Stimulated activated CD4-positive, alpha-beta T cell treated with anti-CD3 and anti-CD28 coated beads, TNF-alpha, amount 100 ng/mL, for 1 hour (primary cell): ENCODE measurements around the gene CNPY1.

Experiments
- DNase-seq, 3 donors: peaks; one replicate each; pipeline ENCODE4 v3.0.0-alpha.2; 2020; ENCODE audit warnings: low read depth in 3 of 3, low spot score in 1 of 3

Gene CNPY1

GRCh38 chr7:155513543-155514285, 32.6 kb downstream of the CNPY1 start:
- no peak for DNase-seq

DNA sequence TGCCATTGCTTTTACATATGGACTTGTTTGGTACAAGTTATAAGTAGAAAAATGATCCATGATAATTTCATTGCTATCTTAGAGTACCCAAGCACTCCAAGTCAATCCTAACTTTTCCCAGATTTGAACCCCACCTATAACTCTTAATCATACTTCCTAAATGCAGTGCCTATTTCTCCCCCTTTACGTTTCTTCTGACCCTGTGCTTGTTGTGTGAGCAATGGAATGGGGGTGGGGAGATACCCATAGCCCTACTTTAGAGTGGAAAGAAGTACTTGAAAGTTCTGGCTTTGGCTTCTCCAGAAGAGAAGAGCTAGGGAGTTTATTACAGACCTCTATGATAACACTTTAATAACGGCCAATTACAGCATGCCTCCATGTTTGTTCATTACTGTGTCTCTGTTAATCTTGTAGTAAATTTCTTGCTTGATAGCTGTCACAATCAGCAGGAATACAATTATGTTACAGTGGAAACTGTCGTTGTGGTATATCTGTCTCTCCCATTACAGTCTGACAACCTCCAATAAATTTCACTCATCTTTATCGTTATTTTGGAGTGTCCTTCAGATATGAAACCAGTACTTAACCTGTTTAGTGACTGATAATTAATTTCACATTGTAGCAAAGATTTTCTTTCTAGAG, 34.0 kb downstream of the CNPY1 start:
- no peak for DNase-seq

- no peak for DNase-seq
Measured at GRCh38 chr7:155511702-155511996, 34.7 kb downstream of the CNPY1 start.

GRCh38 chr7:155510975-155511701, 35.2 kb downstream of the CNPY1 start:
- no peak for DNase-seq

DNA sequence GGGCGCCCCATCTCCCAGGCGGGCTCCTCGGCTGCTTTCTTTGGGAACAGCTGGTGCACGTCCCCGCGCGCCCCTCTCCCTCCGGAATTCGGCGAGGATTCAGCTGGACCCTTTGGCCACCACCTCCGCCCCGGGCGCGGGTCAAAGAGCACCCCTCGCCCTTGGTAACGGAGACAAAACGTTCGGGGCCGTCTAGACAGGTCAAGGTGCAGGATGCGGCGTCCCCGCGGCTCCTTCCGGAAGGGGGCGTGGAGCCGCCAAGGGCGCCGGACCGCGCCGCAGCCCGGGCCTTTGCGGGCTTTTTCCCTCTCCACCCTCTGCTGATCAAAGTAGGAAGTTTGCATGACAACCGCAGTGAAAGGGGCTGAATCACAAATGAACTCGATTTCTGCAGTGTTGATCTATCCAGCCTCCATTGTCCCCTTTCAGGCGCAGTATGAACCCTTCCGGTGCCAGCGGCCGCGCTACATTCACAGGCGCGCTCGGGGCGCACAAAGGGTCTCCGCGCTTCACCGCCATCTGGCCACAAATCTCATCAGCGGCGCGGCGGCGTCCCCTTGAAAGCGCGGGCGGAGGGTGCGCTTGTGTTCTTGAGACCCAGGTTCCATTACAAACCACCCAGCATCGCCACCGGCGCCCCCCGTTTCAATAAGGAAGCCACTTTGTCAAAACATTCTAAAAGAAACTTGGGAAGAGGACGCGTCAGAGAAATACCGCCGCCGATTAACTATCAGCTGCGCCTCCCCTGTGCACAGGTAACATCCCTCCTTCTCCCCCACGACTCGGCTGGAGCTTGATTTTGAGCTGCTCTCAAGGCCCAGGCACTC, 36.4 kb downstream of the CNPY1 start:
- no peak for DNase-seq

- DNase-seq: no peak
Measured at GRCh38 chr7:155509359-155509724, 37.0 kb downstream of the CNPY1 start.

GRCh38 chr7:155508376-155509358, 37.7 kb downstream of the CNPY1 start:
- DNase-seq: no peak

DNA sequence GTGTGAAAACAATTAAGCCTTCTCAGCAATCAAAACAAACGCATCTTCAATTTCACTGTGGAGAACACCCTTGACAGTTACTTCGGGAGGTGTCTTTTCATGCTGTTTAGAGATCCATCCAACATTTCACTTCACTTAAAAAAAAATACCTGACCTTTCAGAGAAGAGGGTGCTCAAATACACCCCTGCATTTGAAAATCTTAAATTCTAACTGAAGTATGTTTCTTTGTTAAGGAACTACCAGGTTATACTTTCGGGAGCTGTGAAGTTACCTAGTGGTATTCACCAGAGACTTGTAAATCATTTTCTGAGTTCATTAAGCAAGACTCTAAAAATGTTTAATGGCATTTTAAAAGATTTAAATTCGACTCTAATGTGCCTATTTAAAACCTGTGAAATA, 38.8 kb downstream of the CNPY1 start:
- no peak for DNase-seq

GRCh38 chr7:155506854-155507337, 39.5 kb downstream of the CNPY1 start:
- DNase-seq: no peak

DNA sequence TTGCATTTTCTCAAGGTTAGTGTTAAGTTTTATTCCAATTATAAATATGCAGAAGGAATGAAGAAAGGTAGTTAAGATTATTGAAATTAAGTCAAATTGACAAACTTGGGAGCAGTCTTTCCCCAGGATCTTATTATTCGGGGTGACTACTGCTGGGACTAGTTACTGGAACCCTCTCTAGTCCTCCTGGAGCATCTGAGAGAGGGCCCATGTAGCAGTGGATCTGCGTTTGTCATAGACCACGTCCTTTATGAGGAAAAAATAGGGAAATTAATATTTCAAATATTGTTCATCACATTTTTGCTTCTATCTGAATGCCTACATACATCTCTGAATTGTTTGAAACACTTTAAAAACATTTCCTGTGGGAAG, 41.0 kb downstream of the CNPY1 start:
- DNase-seq: no peak

- DNase-seq: no peak
Measured at GRCh38 chr7:155497149-155497901, 49.0 kb downstream of the CNPY1 start.

- DNase-seq: no peak
Measured at GRCh38 chr7:155496267-155497005, 49.9 kb downstream of the CNPY1 start.

DNA sequence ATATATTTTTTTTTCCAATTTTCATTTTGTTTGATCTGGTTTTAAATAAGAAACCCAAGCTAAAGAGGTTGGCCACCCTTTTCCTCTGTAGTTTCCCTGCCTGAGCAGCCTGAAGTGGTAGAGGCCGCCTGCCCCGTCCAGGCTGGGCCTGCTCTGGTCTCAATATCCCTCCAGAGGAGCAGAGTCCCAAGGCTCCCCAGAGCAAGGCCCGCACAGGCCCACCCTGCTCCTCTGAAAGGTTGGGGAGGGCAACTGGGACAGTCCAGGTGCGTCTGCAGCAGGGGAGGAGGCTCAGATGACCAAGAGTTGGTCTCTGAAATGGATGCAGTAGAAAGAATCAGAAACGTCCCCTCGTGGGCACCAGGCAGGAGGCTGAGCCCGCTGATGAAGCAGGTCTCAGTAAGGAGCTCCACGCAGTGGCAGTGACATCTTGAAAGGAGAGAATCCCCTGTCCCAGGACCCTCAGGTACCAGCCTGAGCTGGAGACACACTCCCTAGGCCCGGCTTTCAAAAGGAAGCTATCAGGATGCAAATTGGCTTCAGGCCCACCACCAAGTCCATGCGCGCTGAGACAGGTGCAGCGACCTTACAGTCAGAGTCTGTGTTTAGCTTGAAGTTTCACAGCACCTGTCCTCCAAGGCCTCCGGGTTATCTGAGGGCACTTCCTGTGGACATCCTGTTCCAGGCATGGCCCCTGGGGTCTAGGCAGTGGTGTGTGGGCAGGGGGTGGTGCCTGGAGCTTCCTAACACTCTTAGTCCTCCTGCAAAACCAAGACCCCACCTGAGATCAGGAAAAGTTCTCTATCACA, 50.7 kb downstream of the CNPY1 start:
- DNase-seq: no peak

GRCh38 chr7:155494551-155494950, 51.8 kb downstream of the CNPY1 start:
- DNase-seq: no peak

DNA sequence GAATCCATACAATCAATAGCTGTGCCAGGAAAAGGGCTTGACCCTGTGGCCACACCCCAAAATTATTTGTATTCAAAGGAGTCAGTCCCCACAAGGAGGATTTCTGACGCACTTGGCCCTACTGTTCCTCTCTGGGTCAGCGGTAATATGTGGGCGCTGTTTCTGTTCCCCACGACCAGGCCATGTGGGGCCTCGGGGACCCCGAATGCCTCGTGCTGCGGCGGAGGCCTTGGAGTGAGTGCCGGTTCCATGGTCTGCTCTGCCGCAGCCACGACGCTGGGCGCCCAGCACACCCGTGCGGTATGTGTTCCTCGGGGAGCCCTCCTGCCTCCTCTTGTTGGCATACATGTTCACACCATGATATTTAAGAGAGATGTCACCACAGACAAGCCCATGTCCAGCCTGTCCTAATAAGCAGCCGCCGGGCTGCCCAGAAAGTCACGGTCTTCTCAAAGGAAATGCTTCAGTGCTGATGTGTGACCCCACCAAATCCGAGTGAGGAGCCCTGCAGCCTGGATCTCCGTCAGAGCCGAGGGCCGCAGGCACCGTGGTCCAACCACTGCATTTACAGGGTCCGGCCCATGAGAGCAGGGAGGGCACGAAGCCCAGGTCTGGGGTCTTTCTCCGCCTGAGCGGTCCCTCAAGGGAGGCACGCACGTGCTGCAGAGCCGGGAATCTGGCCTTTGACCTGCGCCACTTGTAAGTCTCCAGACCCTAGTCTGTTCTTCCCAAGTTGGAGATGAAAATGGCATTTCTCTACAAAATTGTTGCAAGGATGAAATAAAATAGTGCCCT, 52.4 kb downstream of the CNPY1 start:
- no peak for DNase-seq

DNA sequence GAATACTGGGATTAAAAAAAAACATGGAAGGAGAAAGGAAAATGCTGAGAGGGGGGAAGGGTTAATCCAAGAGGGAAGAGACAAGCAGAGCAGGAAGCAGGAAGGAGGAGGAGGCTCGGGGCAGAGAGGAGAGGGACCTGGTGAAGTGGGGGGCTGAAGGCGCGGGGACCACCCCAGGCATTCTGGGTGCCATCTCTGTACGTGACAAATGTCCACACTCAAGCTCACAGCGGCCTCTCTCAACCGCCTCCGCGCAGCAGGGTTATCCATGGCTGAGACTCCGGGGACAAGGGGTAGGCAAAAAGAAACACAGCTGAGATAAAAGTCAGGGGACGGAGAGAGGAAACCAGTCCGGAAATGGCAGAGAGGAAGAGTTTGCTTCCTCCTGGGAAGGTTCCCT, 54.5 kb downstream of the CNPY1 start:
- DNase-seq: no peak
